Measurements from ENCODE around the gene RTN4RL2. TPM values are rescaled to one million over a fixed set of nuclear protein-coding genes. Genes with fewer than 3 reads are reported as not detected.
A peak's percentile ranks its signal among the peaks of the same experiment; 100 is the strongest.

Gene RTN4RL2
- total RNA-seq, 1 experiment from 2014 or later = 4.6 TPM

- peak in 1 of 2 experiments; percentile 12 for DNase-seq
- Histone ChIP-seq H4K20me1 (ENCODE audit: insufficient read depth) (no peaks in the 10 kb centered on the region), H2AFZ (peak overlapping the region; percentile 61; the same call in 1 of the 2 replicates), H3K27me3 (ENCODE audit: insufficient read depth, low read depth) (peaks cover 22% of the 10 kb centered on the region), H3F3A (ENCODE audit: insufficient read depth, low read depth) (no peaks in the 10 kb centered on the region; the same call in 1 of the 2 replicates), H3K9me3 (ENCODE audit: insufficient read depth, low read depth) (no peaks in the 10 kb centered on the region), H3K9me2 (ENCODE audit: insufficient read depth) (no peaks in the 10 kb centered on the region), H3K27ac (no peak overlapping the region), H3K4me3 (peak overlapping the region; percentile 56), H3K36me3 (ENCODE audit: low read depth) (no peaks in the 10 kb centered on the region), H3K4me2 (peak overlapping the region; percentile 94), H3K4me1 (replicated peaks; ENCODE audit: insufficient read depth) (peaks cover 22% of the 10 kb centered on the region), H3K79me2 (ENCODE audit: low read depth) (no peaks in the 10 kb centered on the region)
- POLR2A ChIA-PET (ENCODE audit: unreplicated experiment) = no interaction called here
- BruUV-seq (replicated peaks) = no TSS peak
- CTCF ChIA-PET = interaction anchor here (0.7 to 1.8 kb wide), 6 partner anchors 16 to 1246 kb away, joined by 3 to 11 read pairs (median 4); no protein-coding TSS in a partner anchor
- TF ChIP-seq EZH2 (IDR thresholded peaks at IDR 0.05; ENCODE audit: low read depth) = peak; percentile 85; the same call in 1 of the 2 replicates
- TF ChIP-seq, protein P1, sequence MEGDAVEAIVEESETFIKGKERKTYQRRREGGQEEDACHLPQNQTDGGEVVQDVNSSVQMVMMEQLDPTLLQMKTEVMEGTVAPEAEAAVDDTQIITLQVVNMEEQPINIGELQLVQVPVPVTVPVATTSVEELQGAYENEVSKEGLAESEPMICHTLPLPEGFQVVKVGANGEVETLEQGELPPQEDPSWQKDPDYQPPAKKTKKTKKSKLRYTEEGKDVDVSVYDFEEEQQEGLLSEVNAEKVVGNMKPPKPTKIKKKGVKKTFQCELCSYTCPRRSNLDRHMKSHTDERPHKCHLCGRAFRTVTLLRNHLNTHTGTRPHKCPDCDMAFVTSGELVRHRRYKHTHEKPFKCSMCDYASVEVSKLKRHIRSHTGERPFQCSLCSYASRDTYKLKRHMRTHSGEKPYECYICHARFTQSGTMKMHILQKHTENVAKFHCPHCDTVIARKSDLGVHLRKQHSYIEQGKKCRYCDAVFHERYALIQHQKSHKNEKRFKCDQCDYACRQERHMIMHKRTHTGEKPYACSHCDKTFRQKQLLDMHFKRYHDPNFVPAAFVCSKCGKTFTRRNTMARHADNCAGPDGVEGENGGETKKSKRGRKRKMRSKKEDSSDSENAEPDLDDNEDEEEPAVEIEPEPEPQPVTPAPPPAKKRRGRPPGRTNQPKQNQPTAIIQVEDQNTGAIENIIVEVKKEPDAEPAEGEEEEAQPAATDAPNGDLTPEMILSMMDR (conservative IDR thresholded peaks at IDR 0.05) = no peak
- intact Hi-C loops (cut with micrococcal nuclease; ENCODE audit: unreplicated experiment) = no loop called here
Observed at GRCh38 chr11:57460758-57461749, 726 bp downstream of the RTN4RL2 start.

DNA sequence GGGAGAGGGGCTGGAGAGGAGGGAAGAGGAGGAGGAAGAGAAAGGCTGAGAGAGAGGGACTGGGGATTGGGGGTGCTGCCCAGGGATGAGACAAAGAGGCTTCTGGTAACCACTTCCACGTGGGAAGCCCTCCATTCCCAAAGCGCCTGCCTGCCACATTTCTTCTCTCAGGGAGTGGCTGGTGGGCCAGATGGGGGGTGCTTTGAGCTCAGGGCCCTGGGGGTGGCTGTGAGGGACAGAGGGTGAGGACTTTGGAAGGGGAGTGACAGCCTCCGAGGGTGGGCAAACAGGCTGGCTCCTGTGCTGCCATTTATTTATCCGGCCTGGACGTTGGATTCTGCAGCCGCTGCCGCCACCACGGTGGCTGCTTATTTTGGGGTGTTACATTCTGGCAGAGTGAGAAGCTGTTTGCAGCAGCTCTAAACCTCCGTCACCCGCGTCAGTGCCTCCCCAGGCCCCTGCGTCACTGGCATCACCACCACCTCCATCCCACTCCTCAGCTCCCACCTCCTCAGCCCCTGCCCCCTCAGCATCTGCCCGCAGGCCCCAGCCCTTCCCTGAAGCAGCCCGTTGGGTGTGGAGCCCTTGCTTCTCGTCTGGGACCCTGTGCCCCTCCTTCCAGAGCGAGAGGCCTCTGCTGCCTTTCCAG is 1.6 kb downstream of the RTN4RL2 start:
- TF ChIP-seq, protein P1 (conservative IDR thresholded peaks at IDR 0.05) = no peak
- TF ChIP-seq EZH2 (IDR thresholded peaks at IDR 0.05; ENCODE audit: low read depth) = no peak
- intact Hi-C loops (cut with micrococcal nuclease; ENCODE audit: unreplicated experiment) = no loop called here
- H3K27ac ChIP-seq = no peak overlapping the region
- CTCF ChIA-PET = no interaction called here
- no peak for DNase-seq
- H3K79me2 ChIP-seq (ENCODE audit: low read depth) = no peaks in the 10 kb centered on the region
- H2AFZ ChIP-seq = no peak overlapping the region
- no peaks in the 10 kb centered on the region; the same call in 1 of the 2 replicates for H3F3A ChIP-seq (ENCODE audit: insufficient read depth, low read depth)
- peaks cover 22% of the 10 kb centered on the region for H3K4me1 ChIP-seq (replicated peaks; ENCODE audit: insufficient read depth)
- H3K9me2 ChIP-seq (ENCODE audit: insufficient read depth) = no peaks in the 10 kb centered on the region
- no peak overlapping the region for H3K4me2 ChIP-seq
- peaks cover 22% of the 10 kb centered on the region for H3K27me3 ChIP-seq (ENCODE audit: insufficient read depth, low read depth)
- no peaks in the 10 kb centered on the region for H4K20me1 ChIP-seq (ENCODE audit: insufficient read depth)
- H3K9me3 ChIP-seq (ENCODE audit: insufficient read depth, low read depth) = no peaks in the 10 kb centered on the region
- H3K36me3 ChIP-seq (ENCODE audit: low read depth) = no peaks in the 10 kb centered on the region
- no peak overlapping the region for H3K4me3 ChIP-seq
- BruUV-seq (replicated peaks) = no TSS peak
- POLR2A ChIA-PET (ENCODE audit: unreplicated experiment) = no interaction called here

GRCh38 chr11:57462597-57462996 is 2.3 kb downstream of the RTN4RL2 start:
- CTCF ChIA-PET = no interaction called here
- Histone ChIP-seq H3K27me3 (ENCODE audit: insufficient read depth, low read depth) (peaks cover 22% of the 10 kb centered on the region), H3K27ac (no peak overlapping the region)

More at GRCh38 chr11:57462597-57462996, 2.3 kb downstream of the RTN4RL2 start:
- Histone ChIP-seq H3F3A (ENCODE audit: insufficient read depth, low read depth) (no peaks in the 10 kb centered on the region; the same call in 1 of the 2 replicates), H3K4me2 (no peak overlapping the region), H4K20me1 (ENCODE audit: insufficient read depth) (no peaks in the 10 kb centered on the region), H3K36me3 (ENCODE audit: low read depth) (no peaks in the 10 kb centered on the region), H3K9me3 (ENCODE audit: insufficient read depth, low read depth) (no peaks in the 10 kb centered on the region), H2AFZ (no peak overlapping the region), H3K4me3 (no peak overlapping the region), H3K4me1 (replicated peaks; ENCODE audit: insufficient read depth) (peaks cover 22% of the 10 kb centered on the region), H3K9me2 (ENCODE audit: insufficient read depth) (no peaks in the 10 kb centered on the region), H3K79me2 (ENCODE audit: low read depth) (no peaks in the 10 kb centered on the region)
- POLR2A ChIA-PET (ENCODE audit: unreplicated experiment) = no interaction called here
- BruUV-seq (replicated peaks) = no TSS peak
- TF ChIP-seq EZH2 (IDR thresholded peaks at IDR 0.05; ENCODE audit: low read depth) = no peak
- TF ChIP-seq, protein P1 (conservative IDR thresholded peaks at IDR 0.05) = no peak
- DNase-seq = no peak
- intact Hi-C loops (cut with micrococcal nuclease; ENCODE audit: unreplicated experiment) = no loop called here

Measured in PC-9 (cell line).